Ishikawa (cell line): Measurements from ENCODE around the gene CHIA.

Experiments
- CREB1 ChIP-seq: IDR thresholded peaks from 2 replicates; pipeline ENCODE4 v1.6.1; 2012; ENCODE audit warnings: low read depth
- EGR1 ChIP-seq: IDR thresholded peaks from 2 replicates; pipeline ENCODE4 v1.6.1; 2012
- EP300 ChIP-seq: IDR thresholded peaks from 2 replicates; pipeline ENCODE4 v1.6.1; 2012; ENCODE audit warnings: borderline replicate concordance
- FOXM1 ChIP-seq: IDR thresholded peaks from 2 replicates; pipeline ENCODE4 v1.6.1; 2012; ENCODE audit warnings: low read depth, borderline replicate concordance
- RAD21 ChIP-seq: IDR thresholded peaks from 2 replicates; pipeline ENCODE4 v1.6.1; 2012; ENCODE audit warnings: low read depth

DNA sequence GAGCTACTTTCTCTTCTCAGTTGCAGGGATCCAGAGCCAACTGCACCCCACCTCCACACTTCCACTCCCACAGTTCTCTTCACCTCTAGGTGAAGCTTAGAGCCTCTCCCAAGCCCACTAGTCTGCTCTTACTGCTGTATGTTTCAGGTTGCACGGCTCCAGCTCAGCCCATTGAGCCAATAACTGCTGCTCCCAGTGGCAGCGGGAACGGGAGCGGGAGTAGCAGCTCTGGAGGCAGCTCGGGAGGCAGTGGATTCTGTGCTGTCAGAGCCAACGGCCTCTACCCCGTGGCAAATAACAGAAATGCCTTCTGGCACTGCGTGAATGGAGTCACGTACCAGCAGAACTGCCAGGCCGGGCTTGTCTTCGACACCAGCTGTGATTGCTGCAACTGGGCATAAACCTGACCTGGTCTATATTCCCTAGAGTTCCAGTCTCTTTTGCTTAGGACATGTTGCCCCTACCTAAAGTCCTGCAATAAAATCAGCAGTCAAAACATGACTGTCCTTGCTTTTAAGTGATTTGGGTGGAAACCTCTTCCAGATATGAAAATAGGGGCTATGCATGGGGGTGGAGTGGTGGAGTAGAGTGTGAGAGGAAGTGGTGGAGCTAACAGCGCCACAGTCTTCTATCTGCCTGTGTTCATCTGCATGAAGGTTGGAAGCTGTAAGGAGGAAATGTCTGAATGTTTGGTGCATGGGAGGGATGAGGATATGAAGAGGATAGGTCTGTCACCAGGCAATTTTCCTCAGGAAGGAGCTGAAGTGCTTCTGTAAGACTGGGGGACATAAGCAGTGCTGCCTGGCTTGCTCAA lies 29.6 kb downstream of the CHIA start:
- no peak for TF ChIP-seq FOXM1
- no peak for TF ChIP-seq EGR1
- no peak for TF ChIP-seq EP300
- no peak for TF ChIP-seq RAD21
- no peak for TF ChIP-seq CREB1
